Kasumi-1 (cell line): Measurements from ENCODE around the gene PCDHGA1.
"Not testable (repeated sequence)": the region's sequence is repeated elsewhere in the genome, so short reads cannot be mapped to it uniquely, and the experiment has no call there.

ENCODE experiments used
- DNase-seq, 2 experiments: peaks; one replicate each; lab custom pipeline; 2025; lab: John Stamatoyannopoulos, UW

The PCDHGA1 gene

GRCh38 chr5:141412854-141413539, 82.7 kb downstream of the PCDHGA1 start, which contains the start of gene PCDHGA10:
TSS of gene PCDHGA10 (plus strand) at chr5:141412987. CDS start at chr5:141413176, 189 bp downstream.
- DNase-seq, result peak; percentile 83 to 88

- peak in 1 of 2 experiments; percentile 9 for DNase-seq
These were observed 83.3 kb downstream of the PCDHGA1 start for GRCh38 chr5:141413540-141414069.

DNA sequence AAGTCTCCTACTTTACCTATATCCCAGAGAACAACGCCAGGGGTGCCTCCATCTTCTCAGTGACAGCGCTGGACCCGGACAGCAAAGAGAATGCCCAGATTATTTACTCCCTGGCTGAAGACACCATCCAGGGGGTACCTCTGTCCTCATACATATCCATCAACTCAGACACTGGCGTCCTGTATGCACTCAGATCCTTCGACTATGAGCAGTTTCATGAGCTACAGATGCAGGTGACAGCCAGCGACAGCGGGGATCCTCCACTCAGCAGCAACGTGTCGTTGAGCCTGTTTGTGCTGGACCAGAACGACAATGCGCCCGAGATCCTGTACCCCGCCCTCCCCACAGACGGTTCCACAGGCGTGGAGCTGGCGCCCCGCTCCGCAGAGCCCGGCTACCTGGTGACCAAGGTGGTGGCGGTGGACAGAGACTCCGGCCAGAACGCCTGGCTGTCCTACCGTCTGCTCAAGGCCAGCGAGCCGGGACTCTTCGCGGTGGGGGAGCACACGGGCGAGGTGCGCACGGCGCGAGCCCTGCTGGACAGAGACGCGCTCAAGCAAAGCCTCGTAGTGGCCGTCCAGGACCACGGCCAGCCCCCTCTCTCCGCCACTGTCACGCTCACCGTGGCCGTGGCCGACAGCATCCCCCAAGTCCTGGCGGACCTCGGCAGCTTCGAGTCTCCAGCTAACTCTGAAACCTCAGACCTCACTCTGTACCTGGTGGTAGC, 84.4 kb downstream of the PCDHGA1 start:
- not testable (repeated sequence) for DNase-seq

GRCh38 chr5:141415275-141415618, 84.9 kb downstream of the PCDHGA1 start:
- not testable (repeated sequence) for DNase-seq

DNA sequence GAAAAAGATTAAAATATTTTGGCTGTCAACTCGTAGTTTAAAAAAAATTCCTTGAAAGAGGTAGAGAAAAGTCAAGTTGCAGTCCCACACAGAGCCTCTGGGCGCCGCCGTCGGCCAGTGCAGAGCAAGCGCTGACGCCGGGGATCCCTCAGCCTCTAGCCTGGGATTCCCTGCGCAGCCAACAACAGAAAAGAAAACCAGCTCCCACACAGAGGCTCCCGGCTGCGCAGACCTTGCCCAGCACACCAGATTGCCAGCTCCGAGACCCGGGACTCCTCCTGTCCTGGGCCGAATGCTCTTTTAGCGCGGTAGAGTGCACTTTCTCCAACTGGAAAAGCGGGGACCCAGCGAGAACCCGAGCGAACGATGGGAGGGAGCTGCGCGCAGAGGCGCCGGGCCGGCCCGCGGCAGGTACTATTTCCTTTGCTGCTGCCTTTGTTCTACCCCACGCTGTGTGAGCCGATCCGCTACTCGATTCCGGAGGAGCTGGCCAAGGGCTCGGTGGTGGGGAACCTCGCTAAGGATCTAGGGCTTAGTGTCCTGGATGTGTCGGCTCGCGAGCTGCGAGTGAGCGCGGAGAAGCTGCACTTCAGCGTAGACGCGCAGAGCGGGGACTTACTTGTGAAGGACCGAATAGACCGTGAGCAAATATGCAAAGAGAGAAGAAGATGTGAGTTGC, 87.3 kb downstream of the PCDHGA1 start, which contains the start of gene PCDHGB7:
Gene PCDHGB7 (plus strand): TSS at position 184 of the 679 bp plus-strand sequence. CDS start 183 bp downstream, at position 367.
- DNase-seq, result not testable (repeated sequence)

DNA sequence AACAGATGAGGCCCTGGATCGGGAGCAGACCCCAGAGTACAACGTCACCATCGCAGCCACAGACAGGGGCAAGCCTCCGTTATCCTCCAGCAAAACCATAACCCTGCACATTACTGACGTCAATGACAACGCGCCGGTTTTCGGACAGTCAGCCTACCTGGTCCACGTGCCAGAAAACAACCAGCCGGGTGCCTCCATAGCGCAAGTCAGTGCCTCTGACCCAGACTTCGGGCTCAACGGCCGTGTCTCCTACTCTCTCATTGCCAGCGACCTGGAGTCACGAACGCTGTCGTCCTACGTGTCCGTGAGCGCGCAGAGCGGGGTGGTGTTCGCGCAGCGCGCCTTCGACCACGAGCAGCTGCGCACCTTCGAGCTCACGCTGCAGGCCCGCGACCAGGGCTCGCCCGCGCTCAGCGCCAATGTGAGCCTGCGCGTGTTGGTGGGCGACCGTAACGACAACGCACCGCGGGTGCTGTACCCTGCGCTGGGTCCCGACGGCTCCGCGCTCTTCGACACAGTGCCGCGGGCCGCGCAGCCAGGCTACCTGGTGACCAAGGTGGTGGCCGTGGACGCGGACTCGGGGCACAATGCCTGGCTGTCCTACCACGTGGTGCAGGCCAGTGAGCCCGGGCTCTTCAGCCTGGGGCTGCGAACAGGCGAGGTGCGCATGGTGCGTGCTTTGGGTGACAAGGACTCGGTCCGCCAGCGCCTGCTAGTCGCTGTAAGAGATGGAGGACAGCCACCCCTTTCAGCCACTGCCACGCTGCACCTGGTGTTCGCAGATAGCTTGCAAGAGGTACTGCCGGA, 89.0 kb downstream of the PCDHGA1 start:
- DNase-seq, result no peak

DNA sequence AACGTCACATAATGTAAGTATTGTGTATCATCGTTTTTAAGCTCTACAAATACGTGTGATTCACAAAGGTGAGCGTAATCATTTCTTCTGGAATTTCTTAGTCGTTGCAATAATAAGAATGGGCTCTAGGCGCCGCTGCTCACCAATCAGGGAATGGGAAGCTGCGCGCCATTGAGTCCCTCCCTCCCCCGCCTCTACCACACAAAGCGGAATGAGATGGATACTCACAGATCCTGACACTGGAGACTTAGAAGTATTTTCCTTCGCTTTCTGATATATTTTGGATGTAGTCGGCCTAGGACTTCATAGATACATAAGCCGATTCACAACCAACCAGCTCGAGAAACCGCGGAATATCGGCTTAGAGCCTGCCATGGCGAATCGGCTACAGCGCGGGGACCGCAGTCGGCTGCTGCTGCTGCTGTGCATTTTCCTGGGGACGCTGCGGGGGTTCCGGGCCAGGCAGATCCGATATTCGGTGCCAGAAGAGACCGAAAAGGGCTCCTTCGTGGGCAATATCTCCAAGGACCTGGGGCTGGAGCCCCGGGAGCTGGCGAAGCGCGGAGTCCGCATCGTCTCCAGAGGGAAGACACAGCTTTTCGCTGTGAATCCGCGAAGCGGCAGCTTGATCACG, 90.7 kb downstream of the PCDHGA1 start, which contains the start of gene PCDHGA11:
Gene PCDHGA11 (plus strand): TSS at position 197 of the 634 bp plus-strand sequence. CDS start 177 bp downstream, at position 374.
- DNase-seq, result no peak

DNA sequence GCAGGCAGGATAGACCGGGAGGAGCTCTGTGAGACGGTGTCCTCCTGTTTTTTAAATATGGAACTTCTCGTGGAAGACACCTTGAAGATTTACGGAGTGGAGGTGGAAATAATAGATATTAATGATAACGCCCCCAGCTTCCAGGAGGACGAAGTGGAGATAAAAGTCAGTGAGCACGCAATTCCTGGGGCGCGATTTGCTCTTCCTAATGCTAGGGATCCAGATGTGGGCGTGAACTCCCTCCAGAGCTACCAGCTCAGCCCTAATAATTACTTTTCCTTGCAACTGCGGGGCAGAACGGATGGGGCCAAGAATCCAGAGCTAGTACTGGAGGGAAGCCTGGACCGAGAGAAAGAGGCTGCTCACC, 91.2 kb downstream of the PCDHGA1 start:
- no peak for DNase-seq

DNA sequence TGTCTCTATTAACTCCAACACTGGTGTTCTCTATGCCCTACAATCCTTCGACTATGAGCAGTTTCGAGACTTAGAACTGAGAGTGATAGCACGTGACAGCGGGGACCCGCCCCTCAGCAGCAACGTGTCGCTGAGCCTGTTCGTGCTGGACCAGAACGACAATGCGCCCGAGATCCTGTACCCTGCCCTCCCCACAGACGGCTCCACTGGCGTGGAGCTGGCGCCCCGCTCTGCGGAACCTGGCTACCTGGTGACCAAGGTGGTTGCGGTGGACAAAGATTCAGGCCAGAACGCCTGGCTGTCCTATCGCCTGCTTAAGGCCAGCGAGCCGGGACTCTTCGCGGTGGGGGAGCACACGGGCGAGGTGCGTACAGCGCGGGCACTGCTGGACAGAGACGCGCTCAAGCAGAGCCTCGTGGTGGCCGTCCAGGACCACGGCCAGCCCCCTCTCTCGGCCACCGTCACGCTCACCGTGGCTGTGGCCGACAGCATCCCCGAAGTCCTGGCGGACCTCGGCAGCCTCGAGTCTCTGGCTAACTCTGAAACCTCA, 92.5 kb downstream of the PCDHGA1 start:
- DNase-seq, result no peak

DNA sequence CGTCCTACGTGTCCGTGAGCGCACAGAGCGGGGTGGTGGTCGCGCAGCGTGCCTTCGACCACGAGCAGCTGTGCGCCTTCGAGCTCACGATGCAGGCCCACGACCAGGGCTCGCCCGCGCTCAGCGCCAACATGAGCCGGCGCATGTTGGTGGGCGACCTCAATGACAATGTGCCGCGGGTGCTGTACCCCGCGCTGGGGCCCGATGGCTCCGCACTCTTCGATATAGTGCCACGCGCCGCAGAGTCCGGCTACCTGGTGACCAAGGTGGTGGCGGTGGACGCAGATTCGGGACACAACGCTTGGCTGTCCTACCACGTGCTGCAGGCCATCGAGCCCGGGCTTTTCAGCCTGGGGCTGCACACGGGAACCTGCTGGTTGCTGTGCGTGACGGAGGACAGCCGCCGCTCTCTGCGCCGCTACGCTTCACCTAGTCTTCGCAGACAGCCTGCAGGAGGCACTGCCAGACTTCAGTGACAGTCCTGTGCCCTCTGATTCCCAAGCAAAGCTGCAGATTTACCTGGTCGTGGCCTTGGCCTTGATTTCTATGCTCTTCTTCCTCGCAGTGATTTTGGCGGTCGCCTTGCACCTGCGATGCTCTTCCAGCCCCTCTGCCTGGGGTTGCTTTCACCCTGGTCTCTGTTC, 97.6 kb downstream of the PCDHGA1 start:
- no peak for DNase-seq

GRCh38 chr5:141430332-141431113, 100.2 kb downstream of the PCDHGA1 start, which contains the start of gene PCDHGA12:
TSS of gene PCDHGA12 (plus strand) at chr5:141430507. CDS start at chr5:141430760, 253 bp downstream.
- no peak for DNase-seq

DNA sequence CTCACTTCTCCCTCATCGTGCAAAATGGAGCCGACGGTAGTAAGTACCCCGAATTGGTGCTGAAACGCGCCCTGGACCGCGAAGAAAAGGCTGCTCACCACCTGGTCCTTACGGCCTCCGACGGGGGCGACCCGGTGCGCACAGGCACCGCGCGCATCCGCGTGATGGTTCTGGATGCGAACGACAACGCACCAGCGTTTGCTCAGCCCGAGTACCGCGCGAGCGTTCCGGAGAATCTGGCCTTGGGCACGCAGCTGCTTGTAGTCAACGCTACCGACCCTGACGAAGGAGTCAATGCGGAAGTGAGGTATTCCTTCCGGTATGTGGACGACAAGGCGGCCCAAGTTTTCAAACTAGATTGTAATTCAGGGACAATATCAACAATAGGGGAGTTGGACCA, 101.0 kb downstream of the PCDHGA1 start:
- DNase-seq, result no peak

- not testable (repeated sequence) for DNase-seq
These were observed 102.0 kb downstream of the PCDHGA1 start for GRCh38 chr5:141432308-141432707.

GRCh38 chr5:141432726-141433125, 102.4 kb downstream of the PCDHGA1 start:
- not testable (repeated sequence) for DNase-seq

DNA sequence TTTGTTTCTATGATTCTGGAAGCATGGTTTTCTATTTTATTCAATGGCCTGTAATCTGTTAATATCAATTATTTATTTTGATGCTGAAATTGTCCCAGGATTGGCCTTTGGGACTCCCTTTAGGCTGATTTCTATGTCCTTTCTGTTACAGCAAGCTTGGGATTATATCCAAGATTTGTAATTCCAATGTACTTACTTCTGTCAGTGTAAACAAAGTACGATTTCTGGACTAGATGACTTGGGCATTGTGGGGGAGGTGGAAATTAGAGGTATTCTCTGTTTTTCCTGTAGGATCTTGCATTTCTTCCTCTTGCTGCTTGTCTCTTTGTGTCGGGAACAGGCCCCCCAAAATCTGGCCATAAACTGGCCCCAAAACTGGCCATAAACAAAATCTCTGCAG, 103.7 kb downstream of the PCDHGA1 start:
- no peak for DNase-seq

DNA sequence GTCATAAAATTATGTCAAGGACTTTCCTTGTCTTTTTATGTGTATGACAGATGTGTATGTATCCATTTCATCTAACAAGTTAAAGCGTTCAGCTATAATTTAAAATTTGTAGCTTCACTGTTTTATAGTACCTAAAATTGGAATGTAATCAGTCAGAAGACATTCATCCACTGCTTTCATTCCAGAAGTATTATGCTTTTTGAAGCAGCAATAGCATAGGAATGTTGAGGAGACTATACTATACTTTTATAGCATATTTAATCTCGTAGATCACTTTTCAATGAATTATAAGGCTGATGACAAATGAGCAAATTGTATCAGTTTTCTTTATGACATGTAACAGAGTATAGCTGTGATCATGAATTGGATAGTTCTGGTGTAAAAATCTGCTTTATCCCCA, 106.9 kb downstream of the PCDHGA1 start:
- no peak for DNase-seq

GRCh38 chr5:141439411-141440141, 109.3 kb downstream of the PCDHGA1 start:
- no peak for DNase-seq

GRCh38 chr5:141440341-141440740, 110.0 kb downstream of the PCDHGA1 start:
- DNase-seq, result no peak
